Ovary (tissue), 3 donors: ENCODE data around the gene PPM1M.
"Not testable (repeated sequence)": the region's sequence is repeated elsewhere in the genome, so short reads cannot be mapped to it uniquely, and the experiment has no call there.

Experiments used
- CTCF ChIP-seq, 3 donors: fragments of 450-650 bp in 2 of 3; fragments of 200-600 bp in 1 of 3; IDR thresholded peaks; one replicate each; pipeline versions ENCODE4 v1.5.1 to v1.8.0; 2016 to 2022; ENCODE audit warnings: antibody characterized with exemption in 3 of 3, mild to moderate bottlenecking in 1 of 3
- EP300 ChIP-seq: sonication (generic); formaldehyde crosslinking; IDR thresholded peaks from one replicate; pipeline ENCODE4 v1.6.1; 2017; ENCODE audit warnings: antibody characterized with exemption
- POLR2A ChIP-seq: fragments of 450-650 bp; IDR thresholded peaks from one replicate; pipeline ENCODE4 v1.6.1; 2017; ENCODE audit warnings: antibody characterized with exemption, mild to moderate bottlenecking, moderate library complexity
- donor health status: DM: no; HTN: no; CAD: no.

- TF ChIP-seq CTCF (IDR thresholded peaks at IDR 0.05); EP300; POLR2A: not testable (repeated sequence)
These were observed 29.2 kb downstream of the PPM1M start for GRCh38 chr3:52274781-52275180.
